ENCODE data around the gene PON2.

PON2 gene

DNA sequence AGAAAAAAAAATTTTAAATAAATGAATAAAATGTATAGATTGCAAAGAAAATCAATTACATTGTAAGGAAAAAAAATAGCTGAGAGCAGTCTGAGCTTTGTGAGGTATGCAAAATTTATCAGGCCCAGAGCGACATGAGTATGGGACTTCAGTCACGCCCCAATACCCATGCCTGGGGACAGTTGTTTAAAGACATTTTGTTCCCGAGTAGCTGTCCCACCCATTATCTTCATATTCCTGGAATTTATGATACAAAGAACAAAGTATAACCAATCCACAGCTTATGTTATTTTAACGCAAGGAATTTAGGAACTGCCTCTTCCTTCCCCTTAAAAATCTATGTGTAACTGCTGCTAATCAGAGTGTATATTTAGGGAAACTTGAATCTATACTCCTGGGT is 1.6 kb upstream of the PON2 start:
- no peak for FAIRE-seq

DNA sequence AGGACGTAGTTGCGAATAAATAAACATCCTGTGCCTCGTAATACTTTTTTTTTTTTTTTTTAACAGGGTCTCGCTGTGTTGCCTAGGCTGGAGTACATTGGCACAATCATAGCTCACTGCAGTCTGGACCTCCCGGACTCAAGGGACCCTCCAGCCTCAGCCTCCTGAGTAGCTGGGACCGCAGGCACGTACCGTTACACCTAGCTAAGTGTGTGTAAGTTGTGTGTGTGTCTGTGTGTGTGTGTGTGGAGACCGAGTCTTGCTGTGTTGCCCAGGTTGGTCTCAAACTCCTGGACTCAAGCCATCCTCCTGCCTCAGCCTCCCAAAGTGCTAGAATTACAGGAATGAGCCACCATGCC is 573 bp upstream of the PON2 start:
- no peak for TF ChIP-seq TAF1 (IDR thresholded peaks at IDR 0.05; ENCODE audit: borderline replicate concordance, low read depth, low read length)
- TF ChIP-seq POLR2AphosphoS5 (IDR thresholded peaks at IDR 0.05; ENCODE audit: low read depth, low read length) = no peak
- no peak for TF ChIP-seq POLR2A (IDR thresholded peaks at IDR 0.05; ENCODE audit: low read depth, low read length)
- FAIRE-seq (no peak), DNase-seq (ENCODE audit: insufficient read length) (no peak)

More for the DNA sequence above, 1.6 kb upstream of the PON2 start:
- no peak for DNase-seq (ENCODE audit: insufficient read length)
- TF ChIP-seq TAF1 (IDR thresholded peaks at IDR 0.05; ENCODE audit: borderline replicate concordance, low read depth, low read length) (no peak), POLR2AphosphoS5 (IDR thresholded peaks at IDR 0.05; ENCODE audit: low read depth, low read length) (no peak), POLR2A (IDR thresholded peaks at IDR 0.05; ENCODE audit: low read depth, low read length) (no peak)

DNA sequence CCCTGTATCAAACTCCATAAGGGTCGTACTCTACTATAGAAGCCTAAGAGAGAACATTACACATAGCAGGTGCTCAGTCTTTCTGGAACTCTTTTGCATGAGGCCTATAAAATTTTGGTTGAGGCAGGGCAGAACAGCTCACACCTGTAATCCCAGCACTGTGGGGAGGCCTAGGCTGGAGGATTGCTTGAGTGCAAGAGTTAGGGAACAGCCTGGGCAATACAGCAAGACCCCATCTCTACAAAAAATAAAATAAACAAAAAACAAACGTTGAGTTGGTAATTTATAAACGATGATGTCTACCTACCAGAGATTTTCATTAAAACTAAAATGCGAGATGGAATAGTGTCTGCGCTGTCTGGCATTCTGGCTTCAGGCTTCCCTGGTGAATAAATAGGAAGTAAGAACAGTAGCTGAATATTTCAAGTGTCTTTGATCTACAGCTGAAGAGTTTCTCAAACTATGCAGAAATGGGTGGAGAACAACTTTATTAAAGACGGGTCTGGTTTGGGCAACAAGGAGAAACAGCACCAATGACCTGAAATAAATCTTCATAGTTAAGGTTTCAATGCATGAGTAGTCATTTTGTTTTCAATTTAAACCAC is 774 bp downstream of the PON2 start:
- TF ChIP-seq POLR2A (IDR thresholded peaks at IDR 0.05; ENCODE audit: low read depth, low read length) = no peak
- no peak for TF ChIP-seq TAF1 (IDR thresholded peaks at IDR 0.05; ENCODE audit: borderline replicate concordance, low read depth, low read length)
- TF ChIP-seq POLR2AphosphoS5 (IDR thresholded peaks at IDR 0.05; ENCODE audit: low read depth, low read length) = no peak
- DNase-seq (ENCODE audit: insufficient read length) (no peak), FAIRE-seq (no peak)

DNA sequence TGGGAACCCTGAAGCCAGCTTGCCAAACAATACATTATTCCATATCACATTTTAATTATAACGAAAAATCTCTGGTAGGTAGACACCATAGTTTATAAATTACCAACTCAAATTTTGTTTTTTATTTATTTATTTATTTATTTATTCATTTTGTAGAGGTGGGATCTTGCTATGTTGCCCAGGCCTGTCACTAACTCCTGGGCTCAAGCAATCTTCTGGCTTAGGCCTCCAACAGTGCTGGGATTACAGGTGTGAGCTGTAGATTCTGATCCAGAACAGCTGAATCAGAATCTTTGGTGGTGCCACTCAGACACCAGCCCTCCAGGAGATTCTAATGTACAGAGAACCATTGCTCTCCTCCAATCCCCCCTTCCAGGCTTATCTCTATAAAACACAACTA is 1.7 kb downstream of the PON2 start:
- TF ChIP-seq POLR2A (IDR thresholded peaks at IDR 0.05; ENCODE audit: low read depth, low read length) (no peak), POLR2AphosphoS5 (IDR thresholded peaks at IDR 0.05; ENCODE audit: low read depth, low read length) (no peak), TAF1 (IDR thresholded peaks at IDR 0.05; ENCODE audit: borderline replicate concordance, low read depth, low read length) (no peak)
- no peak for DNase-seq (ENCODE audit: insufficient read length)
- FAIRE-seq = no peak

DNA sequence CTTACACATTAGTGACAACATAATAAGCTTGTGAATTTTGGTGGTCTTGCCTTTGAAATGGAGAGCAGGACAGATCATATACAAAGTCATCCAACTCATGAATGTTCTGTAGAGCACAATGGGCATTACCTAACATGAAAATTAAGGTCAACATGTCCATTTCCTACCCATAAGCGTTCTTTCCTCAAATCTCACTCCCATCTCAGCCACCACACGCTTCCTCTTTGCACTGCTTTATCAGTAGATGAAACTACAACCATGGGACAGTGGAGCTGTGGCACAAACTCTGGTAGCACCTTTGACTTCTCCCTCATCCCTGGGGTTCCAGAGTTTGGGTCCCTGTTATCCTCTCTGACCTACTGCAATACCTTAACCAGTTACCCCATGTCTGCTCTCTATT is 2.2 kb downstream of the PON2 start:
- no peak for DNase-seq (ENCODE audit: insufficient read length)
- no peak for FAIRE-seq
- TF ChIP-seq POLR2A (IDR thresholded peaks at IDR 0.05; ENCODE audit: low read depth, low read length) (no peak), POLR2AphosphoS5 (IDR thresholded peaks at IDR 0.05; ENCODE audit: low read depth, low read length) (no peak), TAF1 (IDR thresholded peaks at IDR 0.05; ENCODE audit: borderline replicate concordance, low read depth, low read length) (no peak)

DNA sequence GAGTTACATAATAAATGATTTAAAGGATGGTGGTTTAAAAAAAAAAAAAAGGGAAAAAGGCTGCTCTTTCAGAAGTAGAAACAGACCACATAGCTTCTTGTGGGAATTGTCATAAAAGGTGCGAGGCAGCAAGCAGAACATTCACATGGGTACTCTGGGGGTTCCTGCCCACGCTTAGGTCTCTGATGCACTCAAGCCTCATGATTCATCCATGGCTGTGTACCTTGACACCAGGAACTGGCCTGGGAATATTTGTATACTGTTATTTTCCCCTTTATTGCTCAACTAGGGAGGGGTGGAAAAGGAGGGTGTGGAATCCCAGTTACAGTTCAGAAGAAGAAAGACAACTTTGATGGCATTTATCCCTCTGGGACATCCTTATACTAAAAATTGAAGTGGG is 4.0 kb downstream of the PON2 start:
- DNase-seq (ENCODE audit: insufficient read length) (no peak), FAIRE-seq (no peak)
- no peak for TF ChIP-seq TAF1 (IDR thresholded peaks at IDR 0.05; ENCODE audit: borderline replicate concordance, low read depth, low read length)
- no peak for TF ChIP-seq POLR2AphosphoS5 (IDR thresholded peaks at IDR 0.05; ENCODE audit: low read depth, low read length)
- TF ChIP-seq POLR2A (IDR thresholded peaks at IDR 0.05; ENCODE audit: low read depth, low read length) = no peak

DNA sequence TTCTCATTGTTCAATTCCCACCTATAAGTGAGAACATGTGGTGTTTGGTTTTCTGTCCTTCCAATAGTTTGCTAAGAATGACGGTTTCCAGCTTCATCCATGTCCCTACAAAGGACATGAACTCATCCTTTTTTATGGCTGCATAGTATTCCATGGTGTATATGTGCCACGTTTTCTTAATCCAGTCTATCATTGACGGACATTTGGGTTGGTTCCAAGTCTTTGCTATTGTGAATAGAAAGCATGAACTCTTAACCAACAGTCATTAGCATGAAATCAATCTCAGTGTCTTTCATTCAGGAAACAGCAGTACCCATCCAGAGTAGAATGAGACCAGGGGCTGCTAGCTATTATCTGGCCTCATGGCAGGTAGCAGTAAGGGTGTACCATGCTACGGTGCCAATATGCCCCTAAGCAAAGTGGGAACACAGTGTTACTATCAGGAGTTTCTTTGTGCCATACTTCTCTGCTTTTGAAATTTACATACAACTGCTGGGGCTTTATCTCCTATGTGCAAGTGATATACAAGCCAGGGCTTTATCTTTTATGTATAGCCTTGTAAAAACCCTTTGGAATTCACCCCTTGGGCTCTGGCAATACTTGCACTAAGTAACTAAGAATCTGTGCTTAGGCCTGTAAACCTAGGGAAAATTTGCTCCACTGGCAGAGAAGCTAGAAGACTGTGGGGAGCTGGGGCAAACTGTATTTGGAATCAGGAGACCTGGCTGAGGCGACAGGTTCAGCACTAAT is 5.4 kb downstream of the PON2 start:
- DNase-seq (ENCODE audit: insufficient read length) (no peak), FAIRE-seq (no peak)
- TF ChIP-seq TAF1 (IDR thresholded peaks at IDR 0.05; ENCODE audit: borderline replicate concordance, low read depth, low read length) = no peak
- TF ChIP-seq POLR2A (IDR thresholded peaks at IDR 0.05; ENCODE audit: low read depth, low read length) = no peak
- no peak for TF ChIP-seq POLR2AphosphoS5 (IDR thresholded peaks at IDR 0.05; ENCODE audit: low read depth, low read length)

DNA sequence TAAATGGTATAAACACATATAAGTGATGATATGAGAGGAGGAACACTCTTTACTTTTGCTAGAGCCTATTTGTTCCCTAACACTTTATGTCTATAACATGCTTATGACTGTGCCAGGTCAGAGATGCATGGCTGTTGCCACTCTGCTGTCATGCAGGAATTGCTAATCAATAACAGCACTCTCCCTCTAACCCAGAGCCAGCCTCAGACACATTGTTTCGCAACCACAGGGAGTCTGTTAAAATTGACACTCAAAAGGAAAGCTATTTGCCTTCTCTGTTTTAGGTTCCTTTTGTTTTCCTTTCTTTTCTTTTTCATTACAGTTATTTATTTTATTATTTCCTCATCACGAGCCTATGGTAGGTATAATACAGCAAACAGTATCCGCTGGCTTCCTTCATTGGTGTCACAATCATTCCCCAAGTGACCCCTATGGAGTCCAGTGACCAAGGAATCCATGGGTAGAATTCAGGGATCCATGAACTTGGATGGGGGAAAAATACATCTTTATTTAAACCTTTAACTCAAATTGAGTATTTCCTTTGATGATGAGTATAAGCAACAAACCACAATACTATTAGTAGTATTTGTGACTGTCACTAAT is 6.8 kb downstream of the PON2 start:
- TF ChIP-seq POLR2A (IDR thresholded peaks at IDR 0.05; ENCODE audit: low read depth, low read length) (no peak), TAF1 (IDR thresholded peaks at IDR 0.05; ENCODE audit: borderline replicate concordance, low read depth, low read length) (no peak), POLR2AphosphoS5 (IDR thresholded peaks at IDR 0.05; ENCODE audit: low read depth, low read length) (no peak)
- FAIRE-seq (no peak), DNase-seq (ENCODE audit: insufficient read length) (no peak)

DNA sequence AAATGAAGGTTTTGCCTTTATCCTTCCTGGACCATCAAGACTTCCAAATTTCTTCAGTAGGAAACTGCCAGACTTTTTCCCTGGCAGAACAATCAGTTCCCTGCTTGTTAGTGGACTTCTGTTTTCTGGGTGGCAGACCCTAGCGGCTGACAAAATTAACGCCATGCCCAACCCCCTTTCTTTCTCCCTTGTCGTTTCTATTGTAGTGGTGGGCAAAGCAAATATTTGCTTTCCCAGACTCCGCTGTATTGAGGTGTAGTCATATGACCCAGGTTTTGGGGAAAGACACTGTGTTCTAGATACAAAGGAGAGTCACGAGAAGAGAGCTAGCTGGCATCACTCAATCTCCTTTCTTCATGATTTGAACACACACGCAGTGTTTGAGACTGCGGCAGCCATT is 7.7 kb downstream of the PON2 start:
- FAIRE-seq (no peak), DNase-seq (ENCODE audit: insufficient read length) (no peak)
- no peak for TF ChIP-seq POLR2AphosphoS5 (IDR thresholded peaks at IDR 0.05; ENCODE audit: low read depth, low read length)
- TF ChIP-seq POLR2A (IDR thresholded peaks at IDR 0.05; ENCODE audit: low read depth, low read length) = no peak
- TF ChIP-seq TAF1 (IDR thresholded peaks at IDR 0.05; ENCODE audit: borderline replicate concordance, low read depth, low read length) = no peak

DNA sequence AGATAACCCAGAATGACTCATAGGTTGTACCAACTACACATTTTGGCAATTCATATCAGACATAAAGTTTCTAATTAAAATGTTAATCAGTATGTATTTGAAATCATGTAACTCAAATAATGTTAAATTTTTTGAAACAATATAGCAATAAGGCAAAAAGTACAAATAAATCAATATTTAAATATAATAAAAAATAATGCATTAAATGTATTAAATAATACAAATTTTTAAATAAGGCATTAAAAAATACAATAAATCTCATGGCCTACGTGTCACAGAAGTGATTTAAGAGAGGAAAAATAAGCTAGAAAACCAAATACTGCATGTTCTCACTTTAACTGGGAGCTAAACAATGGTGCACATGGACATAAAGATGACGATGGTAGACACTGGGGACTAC is 9.1 kb downstream of the PON2 start:
- DNase-seq (ENCODE audit: insufficient read length) = no peak
- no peak for TF ChIP-seq TAF1 (IDR thresholded peaks at IDR 0.05; ENCODE audit: borderline replicate concordance, low read depth, low read length)
- no peak for TF ChIP-seq POLR2A (IDR thresholded peaks at IDR 0.05; ENCODE audit: low read depth, low read length)
- no peak for TF ChIP-seq POLR2AphosphoS5 (IDR thresholded peaks at IDR 0.05; ENCODE audit: low read depth, low read length)
- no peak for FAIRE-seq

DNA sequence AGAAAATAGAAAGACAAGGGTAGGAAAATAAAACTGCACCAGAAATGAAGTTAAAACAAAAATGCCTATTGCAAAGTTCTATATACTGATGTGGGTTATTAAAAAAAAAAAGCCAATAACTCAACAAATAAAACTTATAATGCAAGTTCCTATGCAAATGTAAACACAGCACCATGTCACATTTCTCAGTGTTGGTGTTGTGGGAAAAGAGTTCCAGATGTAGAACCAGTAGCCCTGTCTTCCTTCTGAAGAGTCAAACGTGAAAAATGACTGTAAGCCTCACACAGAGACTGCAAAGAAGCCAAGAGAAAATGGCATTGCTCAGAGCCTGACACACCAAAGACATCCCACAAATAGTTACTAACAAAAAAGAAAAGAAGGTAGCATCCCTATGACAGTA is 10.1 kb downstream of the PON2 start:
- FAIRE-seq = no peak
- TF ChIP-seq POLR2A (IDR thresholded peaks at IDR 0.05; ENCODE audit: low read depth, low read length) = no peak
- no peak for TF ChIP-seq TAF1 (IDR thresholded peaks at IDR 0.05; ENCODE audit: borderline replicate concordance, low read depth, low read length)
- TF ChIP-seq POLR2AphosphoS5 (IDR thresholded peaks at IDR 0.05; ENCODE audit: low read depth, low read length) = no peak
- DNase-seq (ENCODE audit: insufficient read length) = no peak
